ENCODE results near the gene SEMA4C.
"Not testable (repeated sequence)": the region's sequence is repeated elsewhere in the genome, so short reads cannot be mapped to it uniquely, and the experiment has no call there.

Gene SEMA4C

GRCh38 chr2:96866986-96867755, 2.7 kb downstream of the SEMA4C start:
- DNase-seq (ENCODE audit: low spot score): no peak

- no peak for DNase-seq (ENCODE audit: low spot score)
Observed at GRCh38 chr2:96866586-96866985, 3.3 kb downstream of the SEMA4C start.

DNA sequence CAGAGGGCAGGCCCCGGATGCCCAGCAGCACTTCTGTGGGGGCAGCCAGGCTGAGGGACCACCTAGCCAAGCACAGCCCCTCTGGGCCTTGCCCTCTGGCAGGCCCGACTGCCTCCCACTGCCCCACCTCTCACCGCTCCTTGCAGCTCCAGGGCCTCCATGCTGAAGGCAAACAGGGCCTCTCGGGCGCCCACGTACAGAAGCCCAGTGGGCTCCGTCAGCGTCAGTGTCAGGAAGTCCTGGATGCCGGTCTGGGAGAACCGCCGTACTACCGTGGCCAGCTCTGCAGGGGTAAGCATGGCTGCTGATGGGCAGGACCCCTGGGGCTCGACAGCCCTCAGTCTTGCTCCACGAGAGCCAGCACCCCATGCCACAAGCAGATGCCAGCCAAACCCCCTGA, 3.7 kb downstream of the SEMA4C start:
- no peak for DNase-seq (ENCODE audit: low spot score)

DNA sequence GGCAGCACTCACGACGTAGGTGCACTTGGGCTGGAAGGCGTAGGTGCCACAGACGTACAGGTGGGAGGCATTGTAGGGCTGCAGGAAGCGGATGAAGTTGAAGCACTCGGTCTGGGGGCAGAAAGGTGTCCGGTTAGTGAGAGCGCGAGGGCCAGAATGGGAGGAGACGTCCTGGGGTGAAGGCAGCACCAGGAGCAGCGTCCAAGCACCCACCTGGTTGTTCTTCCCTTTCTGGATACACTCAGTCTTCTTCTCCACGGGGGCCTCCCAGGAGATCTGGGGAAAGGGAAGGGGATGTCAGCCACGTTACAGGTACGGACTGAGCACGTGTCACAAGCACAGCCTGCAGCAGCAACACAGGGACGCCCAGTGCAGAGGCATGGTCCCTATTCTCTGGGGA, 4.2 kb downstream of the SEMA4C start:
- no peak for DNase-seq (ENCODE audit: low spot score)

DNA sequence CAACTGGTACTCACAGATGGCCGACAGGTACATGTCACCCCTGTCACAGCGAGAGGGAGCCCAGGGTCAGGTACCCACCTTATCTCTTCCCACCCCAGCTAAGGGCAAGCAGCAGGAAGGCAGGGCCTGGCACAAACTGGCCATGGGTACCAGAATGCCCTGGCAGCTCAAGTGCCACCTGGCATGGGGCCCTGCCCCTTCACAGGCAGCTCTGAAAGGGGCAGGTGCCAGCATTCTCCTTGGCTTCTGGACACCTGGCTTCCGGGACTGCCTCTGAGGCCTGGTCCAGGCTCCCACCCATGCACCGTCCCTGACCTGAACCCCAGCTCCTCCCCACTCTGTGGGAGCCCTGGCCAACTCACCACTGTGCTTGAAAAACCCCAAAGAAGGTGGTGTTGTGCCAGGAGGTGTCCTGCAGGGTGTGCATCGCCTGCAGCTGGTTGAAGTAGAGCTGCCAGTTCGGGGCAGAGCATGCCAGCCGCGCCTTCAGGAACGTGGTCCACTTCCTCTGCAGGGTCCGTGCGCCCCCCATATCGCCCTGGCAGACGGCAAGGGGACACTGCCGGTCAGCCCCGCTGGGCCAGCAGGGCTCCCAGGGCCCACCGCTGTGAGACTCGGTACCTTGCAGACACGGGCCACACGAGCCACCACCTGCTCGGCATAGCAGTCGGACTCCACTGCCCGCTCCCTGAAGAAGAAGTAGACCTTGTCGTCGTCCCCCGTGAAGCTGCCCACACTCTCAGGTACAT, 5.4 kb downstream of the SEMA4C start:
- DNase-seq (ENCODE audit: low spot score): no peak

- DNase-seq (ENCODE audit: low spot score): no peak
Observed at GRCh38 chr2:96863575-96864342, 6.1 kb downstream of the SEMA4C start.

DNA sequence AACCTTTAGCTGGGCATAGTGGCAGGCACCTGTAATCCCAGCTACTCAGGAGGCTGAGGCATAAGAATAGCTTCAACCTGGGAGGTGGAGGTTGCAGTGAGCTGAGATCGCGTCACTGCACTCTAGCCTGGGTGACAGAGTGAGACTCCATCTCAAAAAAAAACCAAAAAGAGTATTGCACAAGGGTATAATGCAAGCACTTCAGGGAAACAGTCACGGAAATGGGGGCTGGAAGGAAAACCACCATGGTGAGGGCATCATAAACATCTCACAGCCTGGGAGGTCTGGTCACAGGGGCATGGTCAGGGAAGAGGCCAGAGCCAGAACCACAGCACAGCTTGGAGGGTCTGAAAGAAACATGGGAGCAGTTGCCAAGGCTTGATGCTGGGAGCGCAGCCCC, 6.8 kb downstream of the SEMA4C start:
- DNase-seq (ENCODE audit: low spot score): not testable (repeated sequence)

DNA sequence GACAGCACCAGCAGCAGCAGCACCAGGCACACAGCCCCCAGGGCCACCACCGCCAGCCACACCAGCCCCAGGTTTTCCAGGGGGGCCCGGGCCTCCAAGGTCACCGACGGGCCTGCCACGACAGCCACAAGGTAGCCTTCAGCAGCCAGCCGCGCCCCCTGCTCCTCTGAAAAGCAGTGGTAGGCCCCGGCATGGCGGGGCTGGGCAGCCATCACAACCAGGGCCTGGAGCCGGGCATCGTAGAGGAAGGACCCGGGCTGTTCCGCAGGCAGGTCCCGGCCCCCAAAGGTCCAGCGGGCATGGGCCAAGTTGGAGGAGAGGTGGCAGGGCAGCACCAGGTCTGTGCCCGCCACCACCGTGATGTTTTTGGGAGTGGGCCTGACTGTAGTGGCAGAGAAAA, 8.8 kb downstream of the SEMA4C start:
- DNase-seq (ENCODE audit: low spot score): no peak

DNA sequence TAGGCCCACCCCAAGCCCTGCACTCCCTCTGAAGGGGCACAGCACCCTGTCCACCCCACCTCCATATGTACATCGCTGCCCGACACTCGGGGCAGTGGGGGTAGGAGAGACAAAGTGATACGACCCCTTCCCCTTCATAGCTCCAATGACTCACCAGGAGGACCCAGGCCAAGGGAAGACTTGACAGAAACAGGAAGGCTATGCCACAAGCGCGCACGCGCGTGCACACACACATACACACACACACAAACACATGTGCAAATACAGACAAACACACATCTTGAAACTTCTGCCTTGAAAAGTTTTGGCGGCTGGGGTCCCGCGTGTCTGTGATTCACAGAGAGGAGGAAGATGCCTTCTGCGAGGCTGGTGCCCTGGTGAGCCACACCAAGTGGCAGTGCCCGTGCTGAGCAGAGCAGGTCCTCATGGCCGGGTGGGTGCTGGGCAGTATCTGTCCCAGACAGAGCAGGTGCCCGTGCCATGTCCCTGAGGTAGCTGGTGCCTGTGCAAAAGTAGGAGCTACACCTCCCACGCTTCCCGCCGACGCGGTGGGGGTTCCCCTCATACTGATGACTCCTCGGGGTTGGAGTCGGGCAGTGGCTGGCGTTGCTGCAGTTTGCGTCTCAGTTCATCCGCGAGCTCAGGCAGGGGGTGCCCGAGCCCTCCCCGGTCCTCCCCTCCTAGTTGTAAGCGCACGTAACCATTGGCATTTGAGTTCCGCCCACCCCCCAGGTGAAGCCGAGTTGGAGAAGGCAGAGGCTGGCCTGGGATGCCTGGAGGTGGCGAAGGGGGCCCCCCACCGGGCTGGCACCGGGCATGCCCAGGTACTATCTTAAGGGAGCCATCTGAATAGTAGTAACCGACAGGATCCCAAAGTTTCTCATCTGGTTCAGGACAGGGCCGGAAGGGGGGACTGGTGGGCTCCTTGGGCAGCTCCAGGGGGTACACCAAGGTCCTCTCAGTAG, 9.5 kb downstream of the SEMA4C start:
- no peak for DNase-seq (ENCODE audit: low spot score)

DNA sequence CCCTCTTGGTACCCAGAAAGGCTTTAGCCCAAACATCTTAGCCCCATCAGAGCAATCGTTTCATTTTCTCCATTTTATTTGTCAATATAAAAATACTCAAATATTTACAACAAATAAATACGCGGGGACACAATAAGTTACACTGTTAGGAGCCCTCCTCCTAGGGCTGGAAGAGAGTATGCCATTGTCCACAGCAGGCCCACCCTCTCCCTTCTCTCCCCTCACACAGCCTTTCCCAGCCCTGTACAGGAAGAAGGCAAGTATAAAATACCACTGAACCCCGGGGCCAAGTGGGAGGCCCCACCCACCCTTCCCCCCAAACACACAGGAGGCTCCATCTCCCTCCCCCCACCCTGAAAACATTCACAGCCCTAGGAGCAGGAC, 10.2 kb downstream of the SEMA4C start:
- DNase-seq (ENCODE audit: low spot score): no peak

DNA sequence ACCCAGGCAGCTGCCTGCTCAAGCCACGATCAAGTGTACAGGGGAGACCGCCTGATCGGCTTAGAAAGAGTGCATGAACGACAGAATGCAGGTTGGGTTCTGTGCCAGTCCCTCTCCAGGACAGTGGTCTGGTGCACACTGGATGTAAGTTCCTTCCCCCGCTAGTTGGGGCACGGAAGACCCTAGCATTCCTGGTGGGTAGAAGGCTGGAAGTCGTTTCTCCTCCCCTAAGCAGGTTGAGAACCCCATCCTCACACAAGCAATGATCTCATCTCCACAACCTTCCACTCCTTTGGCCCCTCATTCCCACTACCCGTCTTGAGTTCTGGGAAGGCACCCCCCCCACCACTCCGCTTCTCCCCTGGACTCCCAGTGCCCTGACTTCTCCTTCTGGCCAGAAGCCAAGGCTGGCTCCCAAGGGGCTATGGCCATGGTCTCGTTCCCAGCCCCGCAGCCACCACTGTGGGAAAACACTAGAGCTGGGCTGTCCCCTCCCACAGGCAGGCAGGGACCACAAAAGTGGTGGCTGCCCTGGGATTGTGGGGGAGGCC, 10.7 kb downstream of the SEMA4C start:
- DNase-seq (ENCODE audit: low spot score): peak; percentile 42

GRCh38 chr2:96857667-96858372, 12.1 kb downstream of the SEMA4C start, which contains the start of gene ANKRD39:
TSS of gene ANKRD39 (minus strand) at chr2:96858016. CDS start at chr2:96857987, 29 bp downstream.
- DNase-seq (ENCODE audit: low spot score): peak; percentile 96

- DNase-seq (ENCODE audit: low spot score): peak; percentile 44
Observed at GRCh38 chr2:96856776-96857666, 12.9 kb downstream of the SEMA4C start.

- DNase-seq (ENCODE audit: low spot score): no peak
Observed at GRCh38 chr2:96853321-96853720, 16.6 kb downstream of the SEMA4C start.

GRCh38 chr2:96852667-96853066, 17.2 kb downstream of the SEMA4C start:
- no peak for DNase-seq (ENCODE audit: low spot score)

DNA sequence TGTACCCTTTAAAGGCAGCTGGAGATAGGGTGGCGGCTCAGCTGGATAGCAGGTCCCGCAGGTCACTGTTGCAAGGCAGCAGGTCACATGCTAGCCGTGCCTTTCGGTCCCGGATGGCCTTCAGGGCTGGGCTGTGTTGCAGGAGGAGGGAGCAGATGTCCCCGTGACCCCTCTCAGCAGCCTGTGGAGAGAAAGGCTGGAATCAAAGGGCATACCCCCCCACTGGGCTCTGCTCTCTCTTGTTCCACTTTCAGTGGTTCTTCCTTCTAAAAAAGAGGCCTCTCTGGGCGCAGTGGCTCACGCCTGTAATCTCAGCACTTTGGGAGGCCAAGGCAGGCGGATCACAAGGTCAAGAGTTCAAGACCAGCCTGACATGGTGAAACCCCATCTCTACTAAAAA, 21.6 kb downstream of the SEMA4C start:
- DNase-seq (ENCODE audit: low spot score): no peak

- no peak for DNase-seq (ENCODE audit: low spot score)
Observed at GRCh38 chr2:96847586-96847985, 22.3 kb downstream of the SEMA4C start.

DNA sequence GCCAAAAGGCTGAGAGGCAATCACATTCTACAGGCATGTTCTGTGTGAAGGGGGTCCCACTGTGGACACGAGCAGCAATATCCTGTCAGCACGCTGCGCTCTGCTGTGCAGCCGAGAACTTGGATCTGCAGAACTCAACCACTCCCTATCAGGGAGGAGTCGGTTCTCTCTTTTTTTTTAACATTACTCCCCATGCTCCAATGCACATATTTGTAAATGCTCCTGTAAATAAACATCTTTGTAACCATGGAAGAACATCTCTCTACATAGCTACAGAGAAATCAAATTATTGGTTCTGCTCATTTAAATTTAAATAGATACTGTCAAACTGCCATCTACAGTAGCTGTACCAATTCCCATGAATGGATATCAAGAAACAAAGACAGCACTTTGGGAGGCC, 23.1 kb downstream of the SEMA4C start:
- no peak for DNase-seq (ENCODE audit: low spot score)

- no peak for DNase-seq (ENCODE audit: low spot score)
Observed at GRCh38 chr2:96844405-96844808, 25.5 kb downstream of the SEMA4C start.

Data from SK-N-DZ (cell line).